ENCODE results near the gene COL1A1.

COL1A1 gene

GRCh38 chr17:50143461-50144176 is 57.8 kb downstream of the COL1A1 start:
- Histone ChIP-seq H3K4me3 (ENCODE audit: low read length) (no peak overlapping the region), H3K9me3 (ENCODE audit: control insufficient read depth, low read length) (no peaks in the 10 kb centered on the region), H3K4me1 (ENCODE audit: control insufficient read depth, insufficient read depth, low read length) (peaks cover 59% of the 10 kb centered on the region), H3K36me3 (ENCODE audit: control insufficient read depth, insufficient read depth, low read length) (peaks cover 16% of the 10 kb centered on the region), H3K9ac (ENCODE audit: low read length) (no peak overlapping the region), H3K27me3 (ENCODE audit: control insufficient read depth, insufficient read depth, low read length) (no peaks in the 10 kb centered on the region)

DNA sequence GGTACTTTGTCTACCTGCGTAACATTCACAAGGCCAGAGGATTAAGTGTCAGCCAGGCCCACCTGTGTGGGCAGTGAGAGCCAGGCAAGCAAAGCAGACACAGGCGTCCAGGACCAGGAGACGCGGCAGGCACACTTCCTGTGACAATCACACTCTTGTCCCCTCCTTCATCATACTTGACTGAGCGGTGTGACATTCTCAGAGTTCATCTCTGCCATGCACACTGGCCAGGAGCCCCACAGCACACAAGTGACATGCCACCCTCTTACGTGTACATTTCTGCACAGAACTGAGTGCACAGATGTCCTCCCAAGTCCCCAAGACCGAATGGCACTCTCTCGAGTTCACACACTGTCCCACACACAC is 59.7 kb downstream of the COL1A1 start:
- no peaks in the 10 kb centered on the region for H3K27me3 ChIP-seq (ENCODE audit: control insufficient read depth, insufficient read depth, low read length)
- H3K9me3 ChIP-seq (ENCODE audit: control insufficient read depth, low read length) = no peaks in the 10 kb centered on the region
- H3K4me1 ChIP-seq (ENCODE audit: control insufficient read depth, insufficient read depth, low read length) = peaks cover 41% of the 10 kb centered on the region
- no peak overlapping the region for H3K4me3 ChIP-seq (ENCODE audit: low read length)
- H3K9ac ChIP-seq (ENCODE audit: low read length) = no peak overlapping the region
- H3K36me3 ChIP-seq (ENCODE audit: control insufficient read depth, insufficient read depth, low read length) = peaks cover 24% of the 10 kb centered on the region

DNA sequence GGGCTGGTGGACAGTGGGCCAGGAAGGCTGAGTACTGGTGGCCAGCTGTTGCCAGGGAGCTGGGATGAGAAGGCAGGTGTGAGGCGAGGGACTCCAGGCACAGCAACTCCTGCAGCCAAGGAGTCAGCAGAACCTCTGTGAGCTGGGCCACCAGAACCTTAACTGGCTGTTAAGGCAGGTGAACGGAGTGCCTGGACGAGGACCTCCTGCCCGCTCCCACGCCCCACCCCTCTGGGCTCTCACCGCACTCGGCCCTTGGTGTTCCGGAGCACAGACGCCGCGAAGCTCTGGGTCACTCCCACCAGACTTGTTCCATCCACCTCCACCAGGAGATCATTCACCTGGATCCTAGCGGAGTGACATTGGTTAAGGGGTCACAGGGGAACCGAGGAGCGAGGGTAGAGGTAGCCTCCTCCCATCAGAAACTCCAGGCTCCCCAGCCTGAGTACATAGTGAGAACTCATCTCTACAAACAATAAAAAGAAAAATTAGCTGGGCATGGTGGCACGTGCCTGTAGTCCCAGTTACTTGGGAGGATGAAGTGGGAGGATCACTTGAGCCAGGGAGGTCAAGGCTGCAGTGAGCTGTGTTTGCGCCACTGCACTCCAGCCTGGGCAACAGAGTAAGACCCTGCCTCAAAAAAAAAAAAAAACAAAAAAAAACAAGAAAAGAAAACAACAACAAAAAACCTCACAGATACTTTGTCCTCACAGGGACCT is 60.2 kb downstream of the COL1A1 start:
- peaks cover 36% of the 10 kb centered on the region for H3K4me1 ChIP-seq (ENCODE audit: control insufficient read depth, insufficient read depth, low read length)

DNA sequence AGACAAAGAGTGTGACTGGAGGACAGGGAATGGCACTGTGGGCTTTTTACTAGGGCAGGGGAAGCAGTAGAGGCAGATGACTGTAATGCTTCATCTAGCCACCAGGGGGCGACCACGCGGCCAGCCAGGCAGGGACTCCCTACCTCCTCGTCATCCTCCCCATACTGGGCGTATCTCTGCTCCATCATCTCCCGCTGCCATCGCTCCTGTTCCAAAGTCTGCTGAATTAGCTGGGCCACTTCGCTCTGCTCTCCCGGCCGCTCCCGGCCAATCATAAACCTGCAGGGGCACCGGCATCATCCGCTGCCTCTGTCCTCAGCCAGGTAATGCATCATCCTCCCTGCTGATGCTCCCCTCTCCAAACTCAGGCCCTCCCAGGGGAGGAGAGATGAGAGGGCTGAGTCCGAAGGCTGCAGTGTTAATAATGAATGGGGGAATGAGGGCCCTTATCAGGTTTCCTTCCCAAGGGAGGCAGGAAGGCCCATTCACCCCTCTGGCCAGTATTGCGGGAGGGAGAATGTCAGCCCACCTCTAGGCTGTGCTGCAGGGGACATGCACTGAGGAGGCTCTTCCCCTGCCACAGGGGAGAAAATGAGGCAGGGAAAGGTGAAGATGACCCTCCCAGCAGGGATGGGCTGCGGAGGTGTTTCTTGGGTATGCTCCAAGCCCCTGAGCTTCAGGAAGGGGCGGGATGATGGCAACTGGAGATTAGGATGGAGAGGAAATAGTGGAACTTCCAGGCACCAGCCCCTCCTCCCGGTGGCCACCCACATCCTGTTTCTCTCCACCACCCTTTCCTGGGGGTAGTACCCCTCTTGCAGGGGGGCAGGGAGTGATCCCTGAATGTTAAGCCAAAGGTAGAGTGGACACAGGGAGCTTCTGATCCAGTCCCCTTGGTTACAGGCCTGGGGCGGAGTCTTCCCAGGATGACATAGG is 61.2 kb downstream of the COL1A1 start:
- no peak overlapping the region for H3K4me3 ChIP-seq (ENCODE audit: low read length)
- no peaks in the 10 kb centered on the region for H3K9me3 ChIP-seq (ENCODE audit: control insufficient read depth, low read length)
- H3K4me1 ChIP-seq (ENCODE audit: control insufficient read depth, insufficient read depth, low read length) = peaks cover 26% of the 10 kb centered on the region

More for the DNA sequence above, 60.2 kb downstream of the COL1A1 start:
- Histone ChIP-seq H3K27me3 (ENCODE audit: control insufficient read depth, insufficient read depth, low read length) (no peaks in the 10 kb centered on the region), H3K4me3 (ENCODE audit: low read length) (no peak overlapping the region), H3K9ac (ENCODE audit: low read length) (no peak overlapping the region), H3K36me3 (ENCODE audit: control insufficient read depth, insufficient read depth, low read length) (peaks cover 29% of the 10 kb centered on the region), H3K9me3 (ENCODE audit: control insufficient read depth, low read length) (no peaks in the 10 kb centered on the region)

DNA sequence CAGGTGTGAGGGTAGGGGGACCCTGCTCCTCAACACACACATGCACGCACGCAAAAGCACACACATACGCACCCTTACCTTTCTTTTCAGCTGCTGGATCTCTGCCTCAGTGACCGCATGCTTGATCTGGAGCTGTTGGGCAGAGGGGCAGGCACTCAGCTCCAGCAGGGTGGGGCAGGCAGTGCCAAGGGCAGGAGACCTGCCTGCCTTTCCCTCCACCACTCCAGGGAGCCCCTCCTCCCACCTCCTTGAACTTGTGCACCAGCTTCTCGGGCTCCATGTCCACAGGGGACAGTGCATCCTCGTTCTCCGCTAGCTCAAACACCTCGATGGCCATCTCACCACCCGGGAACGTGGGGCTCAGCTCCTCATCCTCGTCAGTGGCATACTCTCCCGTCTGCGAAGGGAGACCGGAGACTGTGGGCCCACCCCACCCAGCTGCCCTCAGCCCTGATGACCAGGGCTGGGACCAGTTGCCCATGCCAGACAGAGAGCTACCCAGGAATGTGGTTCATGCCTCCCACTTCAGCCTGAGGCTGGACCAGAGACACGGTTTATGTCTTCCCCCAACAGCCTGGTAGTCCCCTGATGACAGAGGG is 62.1 kb downstream of the COL1A1 start:
- Histone ChIP-seq H3K9ac (ENCODE audit: low read length) (no peak overlapping the region), H3K9me3 (ENCODE audit: control insufficient read depth, low read length) (no peaks in the 10 kb centered on the region), H3K36me3 (ENCODE audit: control insufficient read depth, insufficient read depth, low read length) (peaks cover 30% of the 10 kb centered on the region), H3K27me3 (ENCODE audit: control insufficient read depth, insufficient read depth, low read length) (no peaks in the 10 kb centered on the region), H3K4me3 (ENCODE audit: low read length) (no peak overlapping the region), H3K4me1 (ENCODE audit: control insufficient read depth, insufficient read depth, low read length) (peaks cover 17% of the 10 kb centered on the region)

More for the DNA sequence above, 61.2 kb downstream of the COL1A1 start:
- no peaks in the 10 kb centered on the region for H3K27me3 ChIP-seq (ENCODE audit: control insufficient read depth, insufficient read depth, low read length)
- H3K9ac ChIP-seq (ENCODE audit: low read length) = no peak overlapping the region
- H3K36me3 ChIP-seq (ENCODE audit: control insufficient read depth, insufficient read depth, low read length) = peaks cover 35% of the 10 kb centered on the region

DNA sequence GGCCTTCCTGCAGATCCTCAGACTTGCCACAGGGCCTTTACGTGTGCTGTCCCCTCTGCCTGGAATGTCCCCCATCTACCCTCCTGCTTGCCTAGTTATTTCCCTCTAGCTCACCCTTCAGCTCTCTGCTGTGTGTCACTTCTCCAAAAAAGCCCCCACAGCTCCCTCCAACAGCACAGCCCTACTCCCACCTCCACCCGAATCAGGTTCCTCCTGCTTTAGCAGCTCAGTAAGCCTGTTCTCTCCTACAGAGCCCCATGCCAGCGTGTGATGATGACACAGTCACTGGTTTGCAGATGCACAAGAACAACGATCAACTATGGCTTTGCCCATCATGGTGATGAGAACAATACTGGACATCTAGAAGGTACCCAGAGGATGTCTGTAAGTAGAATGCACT is 64.4 kb downstream of the COL1A1 start:
- Histone ChIP-seq H3K4me3 (ENCODE audit: low read length) (no peak overlapping the region), H3K9ac (ENCODE audit: low read length) (no peak overlapping the region), H3K9me3 (ENCODE audit: control insufficient read depth, low read length) (no peaks in the 10 kb centered on the region), H3K36me3 (ENCODE audit: control insufficient read depth, insufficient read depth, low read length) (peaks cover 26% of the 10 kb centered on the region), H3K27me3 (ENCODE audit: control insufficient read depth, insufficient read depth, low read length) (no peaks in the 10 kb centered on the region), H3K4me1 (ENCODE audit: control insufficient read depth, insufficient read depth, low read length) (peaks cover 12% of the 10 kb centered on the region)

- H3K4me3 ChIP-seq (ENCODE audit: low read length) = no peak overlapping the region
- no peak overlapping the region for H3K9ac ChIP-seq (ENCODE audit: low read length)
- H3K9me3 ChIP-seq (ENCODE audit: control insufficient read depth, low read length) = no peaks in the 10 kb centered on the region
- H3K27me3 ChIP-seq (ENCODE audit: control insufficient read depth, insufficient read depth, low read length) = no peaks in the 10 kb centered on the region
- peaks cover 26% of the 10 kb centered on the region for H3K36me3 ChIP-seq (ENCODE audit: control insufficient read depth, insufficient read depth, low read length)
- H3K4me1 ChIP-seq (ENCODE audit: control insufficient read depth, insufficient read depth, low read length) = peaks cover 9% of the 10 kb centered on the region
These were observed 65.2 kb downstream of the COL1A1 start for GRCh38 chr17:50136096-50136687.

DNA sequence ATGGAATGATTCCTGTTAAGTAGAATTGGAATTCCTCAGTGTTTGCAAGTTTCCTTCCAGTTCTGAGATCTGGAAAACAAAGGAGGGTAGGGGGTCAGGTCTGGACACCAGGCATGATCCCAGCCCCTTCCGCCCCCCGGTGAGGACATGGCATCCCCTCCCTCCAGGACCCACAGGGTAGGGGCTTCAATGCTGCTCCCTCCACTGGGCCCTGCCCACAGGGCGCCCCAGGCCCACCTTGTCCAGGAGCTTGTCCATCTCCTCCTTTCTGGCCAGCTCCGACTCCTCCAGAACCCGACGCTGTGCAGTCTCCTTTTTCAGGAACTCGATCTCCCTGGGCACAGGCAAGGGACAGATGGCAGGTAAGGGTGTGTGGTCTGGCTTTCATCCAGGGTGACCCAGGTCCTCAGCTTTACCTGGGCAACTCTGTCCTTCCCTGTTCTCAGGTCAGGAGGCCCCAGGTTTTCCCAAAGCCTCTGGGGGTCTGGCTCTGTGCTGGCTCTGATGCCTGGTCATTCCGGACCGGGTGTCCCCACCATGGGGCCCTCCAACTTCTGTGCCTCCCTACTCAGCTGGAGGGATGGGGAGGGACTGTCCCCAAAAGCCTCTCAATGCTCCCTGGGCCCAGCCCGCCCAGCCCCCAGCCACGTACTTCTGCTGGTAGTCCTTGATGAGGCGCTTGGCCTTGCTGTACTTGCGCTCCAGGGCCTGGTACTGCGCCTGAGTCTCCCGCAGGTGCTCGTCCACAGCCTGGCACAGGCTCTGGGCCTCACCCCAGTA is 65.9 kb downstream of the COL1A1 start:
- H3K36me3 ChIP-seq (ENCODE audit: control insufficient read depth, insufficient read depth, low read length) = peaks cover 26% of the 10 kb centered on the region
- peaks cover 5% of the 10 kb centered on the region for H3K27me3 ChIP-seq (ENCODE audit: control insufficient read depth, insufficient read depth, low read length)
- H3K9me3 ChIP-seq (ENCODE audit: control insufficient read depth, low read length) = no peaks in the 10 kb centered on the region
- peaks cover 9% of the 10 kb centered on the region for H3K4me1 ChIP-seq (ENCODE audit: control insufficient read depth, insufficient read depth, low read length)
- H3K4me3 ChIP-seq (ENCODE audit: low read length) = no peak overlapping the region
- no peak overlapping the region for H3K9ac ChIP-seq (ENCODE audit: low read length)

DNA sequence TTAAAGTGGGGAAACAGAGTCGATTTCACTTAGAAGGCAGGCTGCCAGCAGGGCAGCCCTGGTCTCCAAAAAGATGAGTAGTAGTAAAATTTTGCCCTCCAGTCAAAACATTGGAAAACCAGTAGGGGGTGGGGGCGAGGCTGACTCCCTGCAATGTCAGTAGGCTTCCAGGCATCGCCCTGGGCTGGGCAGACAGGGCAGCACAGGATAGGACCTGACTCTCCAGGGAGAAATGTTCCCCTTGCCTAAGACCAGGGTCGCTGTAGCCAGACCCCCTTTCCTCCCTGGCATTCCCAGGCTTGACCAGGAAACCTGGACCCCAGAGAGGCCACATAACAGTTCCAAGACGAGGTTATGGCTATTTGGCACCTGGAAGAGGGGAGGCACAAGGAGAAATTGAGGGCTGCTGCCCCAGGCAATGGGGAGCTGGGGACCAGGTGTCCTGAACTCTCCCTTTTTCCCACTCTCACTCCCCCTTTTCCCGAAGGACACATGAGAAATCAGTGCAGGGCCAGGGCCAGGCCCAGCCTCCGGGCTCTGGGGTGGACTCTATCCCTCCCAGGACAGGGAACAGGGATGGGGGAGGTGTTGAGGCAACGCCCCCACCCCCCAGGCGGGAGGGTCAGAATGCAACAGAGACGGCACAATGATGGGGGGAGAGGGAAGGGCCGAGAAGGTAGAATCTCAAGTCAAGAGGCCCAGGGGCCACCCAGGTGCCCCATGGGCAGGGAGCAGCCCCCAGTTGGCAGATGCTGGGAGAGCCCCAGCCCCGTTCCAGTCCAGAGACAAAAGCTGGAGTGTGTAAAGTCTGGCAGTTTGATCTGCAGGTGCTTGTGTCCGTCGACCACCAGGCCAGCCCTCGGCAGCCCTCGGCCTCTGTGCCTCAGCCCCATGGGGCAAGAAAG is 67.0 kb downstream of the COL1A1 start:
- Histone ChIP-seq H3K27me3 (ENCODE audit: control insufficient read depth, insufficient read depth, low read length) (peaks cover 12% of the 10 kb centered on the region), H3K9me3 (ENCODE audit: control insufficient read depth, low read length) (no peaks in the 10 kb centered on the region), H3K36me3 (ENCODE audit: control insufficient read depth, insufficient read depth, low read length) (peaks cover 26% of the 10 kb centered on the region), H3K4me1 (ENCODE audit: control insufficient read depth, insufficient read depth, low read length) (peaks cover 9% of the 10 kb centered on the region), H3K4me3 (ENCODE audit: low read length) (no peak overlapping the region), H3K9ac (ENCODE audit: low read length) (no peak overlapping the region)

DNA sequence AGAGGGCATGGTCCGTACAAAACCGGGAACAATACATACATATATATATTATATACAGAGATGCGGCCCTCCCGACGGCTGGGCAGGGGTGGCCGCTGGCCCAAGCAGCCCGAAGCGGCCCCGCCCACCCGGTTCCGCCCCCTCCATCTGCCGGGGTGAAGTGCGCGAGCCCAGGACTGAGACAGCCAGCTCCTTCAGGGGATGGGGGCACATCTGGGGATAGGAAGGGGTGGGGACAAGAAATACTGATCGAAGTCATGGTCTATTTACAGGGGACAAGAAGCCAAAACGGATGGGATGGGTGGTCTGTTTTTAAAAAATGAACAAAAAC is 67.7 kb downstream of the COL1A1 start:
- H3K4me1 ChIP-seq (ENCODE audit: control insufficient read depth, insufficient read depth, low read length) = peaks cover 12% of the 10 kb centered on the region
- peaks cover 19% of the 10 kb centered on the region for H3K27me3 ChIP-seq (ENCODE audit: control insufficient read depth, insufficient read depth, low read length)
- no peak overlapping the region for H3K4me3 ChIP-seq (ENCODE audit: low read length)
- H3K9me3 ChIP-seq (ENCODE audit: control insufficient read depth, low read length) = no peaks in the 10 kb centered on the region
- H3K9ac ChIP-seq (ENCODE audit: low read length) = no peak overlapping the region
- peaks cover 20% of the 10 kb centered on the region for H3K36me3 ChIP-seq (ENCODE audit: control insufficient read depth, insufficient read depth, low read length)

Data from mucosa of stomach (tissue), 1 donor.